SK-N-MC (cell line): Measurements from ENCODE around the gene SCAF8.

Experiments used
- EZH2 ChIP-seq: fragments of 200-600 bp; sonication (generic); IDR thresholded peaks from one replicate; pipeline ENCODE4 v1.6.1; 2017; ENCODE audit warnings: antibody characterized with exemption
- POLR2AphosphoS5 ChIP-seq: IDR thresholded peaks from 2 replicates; pipeline ENCODE4 v1.6.1; 2012; ENCODE audit warnings: mild to moderate bottlenecking, low read depth, low read length, borderline replicate concordance

- TF ChIP-seq EZH2 (no peak), POLR2AphosphoS5 (no peak)
Observed at GRCh38 chr6:154792761-154793160, 59.5 kb downstream of the SCAF8 start.
